HL-60 (cell line): Measurements from ENCODE around the gene SART1.
A peak's percentile ranks its signal among the peaks of the same experiment; 100 is the strongest.

ENCODE experiments used
- DNase-seq, 2 experiments: peaks; one replicate each; pipeline ENCODE4 v3.0.0-alpha.2; 2010 to 2020; ENCODE audit warnings: low read depth in 1 of 2, low spot score in 1 of 2
- H3K27ac ChIP-seq: fragments of 250-450 bp; sonication (Bioruptor Pico); replicated peaks from 2 replicates; pipeline ENCODE4 v1.5.1; 2020; ENCODE audit warnings: mild to moderate bottlenecking, moderate library complexity
- H3K27me3 ChIP-seq: fragments of 250-450 bp; sonication (Bioruptor Pico); 2 replicates; pipeline ENCODE4 v1.5.1; 2021; ENCODE audit warnings: mild to moderate bottlenecking, moderate library complexity; ENCODE audit not compliant: insufficient read depth, poor library complexity, severe bottlenecking
- H3K4me3 ChIP-seq: replicated peaks from 2 replicates; pipeline ENCODE4 v1.5.1; 2011; ENCODE audit warnings: mild to moderate bottlenecking, control low read depth, low read length; ENCODE audit not compliant: insufficient read depth
- CTCF ChIP-seq: IDR thresholded peaks from one replicate; pipeline ENCODE4 v1.5.1; 2011; ENCODE audit warnings: low read length, control low read depth, inconsistent platforms; ENCODE audit not compliant: insufficient read depth
- GABPA ChIP-seq: IDR thresholded peaks from 2 replicates; pipeline ENCODE4 v1.6.1; 2012; ENCODE audit warnings: low read depth
- POLR2AphosphoS5 ChIP-seq: IDR thresholded peaks from 2 replicates; pipeline ENCODE4 v1.6.1; 2012; ENCODE audit warnings: low read depth
- REST ChIP-seq: IDR thresholded peaks from 2 replicates; pipeline ENCODE4 v1.6.1; 2012; ENCODE audit warnings: low read depth; ENCODE audit not compliant: insufficient replicate concordance
- SPI1 ChIP-seq: IDR thresholded peaks from 2 replicates; pipeline ENCODE4 v1.6.1; 2012; ENCODE audit warnings: low read depth, mild to moderate bottlenecking, borderline replicate concordance

The SART1 gene

GRCh38 chr11:65977621-65978390, 16.3 kb downstream of the SART1 start:
- no peak for DNase-seq

GRCh38 chr11:65978391-65979238, 17.1 kb downstream of the SART1 start:
- Histone ChIP-seq H3K27me3 (no peaks in the 10 kb centered on the region), H3K27ac (no peak overlapping the region), H3K4me3 (no peak overlapping the region)
- no peak for DNase-seq
- TF ChIP-seq SPI1, result no peak
- no peak for TF ChIP-seq GABPA
- TF ChIP-seq POLR2AphosphoS5, result no peak
- no peak for TF ChIP-seq REST
- TF ChIP-seq CTCF, result no peak

More at GRCh38 chr11:65977621-65978390, 16.3 kb downstream of the SART1 start:
- Histone ChIP-seq H3K4me3 (no peak overlapping the region), H3K27me3 (no peaks in the 10 kb centered on the region), H3K27ac (no peak overlapping the region)
- TF ChIP-seq CTCF, result no peak
- no peak for TF ChIP-seq REST
- no peak for TF ChIP-seq GABPA
- no peak for TF ChIP-seq SPI1
- no peak for TF ChIP-seq POLR2AphosphoS5

- DNase-seq, result no peak
- TF ChIP-seq GABPA (no peak), POLR2AphosphoS5 (peak; percentile 22; the same call in 1 of the 2 replicates), SPI1 (no peak), REST (no peak)
- Histone ChIP-seq H3K27ac (no peak overlapping the region), H3K4me3 (no peak overlapping the region), H3K27me3 (no peaks in the 10 kb centered on the region)
Observed at GRCh38 chr11:65979261-65979759, 17.8 kb downstream of the SART1 start.
